HCT116 (cell line): ENCODE results near the gene PDE7B. TPM values are rescaled to one million over a fixed set of nuclear protein-coding genes. Genes with fewer than 3 reads are reported as not detected.

ENCODE experiments used
- ATAC-seq: fragments of 200-7000 bp; cut with Tn5 transposase; 2 replicates; pipeline ENCODE4 v1.9.1; 2020; ENCODE audit warnings: mild to moderate bottlenecking, moderate library complexity
- BruUV-seq: library from RNA; stranded (reverse); fragments of 400-500 nt; replicated peaks from 2 replicates; lab custom pipeline; 2021; lab: Mats Ljungman, UMichigan
- CTCF ChIA-PET: fragments of 300-600 bp; sonication (Branson Sonifier 250); formaldehyde crosslinking; loops from one replicate; lab custom pipeline; 2021; ENCODE audit warnings: antibody characterized with exemption; lab: Charles Lee
- POLR2A ChIA-PET: fragments of 300-600, 350-600 bp; sonication (Branson Sonifier 250); formaldehyde crosslinking; loops from one replicate; lab custom pipeline; 2021; ENCODE audit warnings: antibody characterized with exemption; lab: Charles Lee
- RAD21 ChIA-PET, 2 experiments: fragments of 300-600 bp; sonication (Branson Sonifier 250); formaldehyde crosslinking; loops; one replicate each; lab custom pipeline; 2023; ENCODE audit warnings: low total read pairs in 2 of 2; ENCODE audit not compliant: uncharacterized antibody in 2 of 2, unreplicated experiment in 2 of 2, low non-redundant PET in 1 of 2; lab: Charles Lee
- DNase-seq: peaks from one replicate; pipeline ENCODE4 v3.0.0-alpha.2; 2010; ENCODE audit warnings: low read depth, low spot score
- H2AFZ ChIP-seq: fragments of 200-600 bp; shearing (Covaris generic), sonication (generic); 2 replicates; pipeline ENCODE4 v1.6.1; 2017; ENCODE audit warnings: low read depth, mixed run types, mixed read lengths, antibody characterized with exemption, low read length; ENCODE audit not compliant: poor library complexity, severe bottlenecking
- H3K27ac ChIP-seq: 2 replicates; pipeline ENCODE4 v1.5.1; 2012; ENCODE audit warnings: low read depth, low read length
- H3K27me3 ChIP-seq: fragments of 200-600 bp; sonication (generic); 2 replicates; pipeline ENCODE4 v1.6.1; 2016; ENCODE audit warnings: mixed run types, low read length, mixed read lengths; ENCODE audit not compliant: insufficient read depth
- H3K36me3 ChIP-seq, 2 experiments: fragments of 200-500 bp in 1 of 2; fragments of 200-600 bp in 1 of 2; sonication (Bioruptor generic) in 1 of 2; sonication (generic) in 1 of 2; 2 replicates each; pipeline versions ENCODE4 v1.5.1 to v1.6.1; 2014 to 2016; ENCODE audit warnings: low read length in 2 of 2, inconsistent platforms in 1 of 2, mixed read lengths in 1 of 2, mixed run types in 1 of 2; ENCODE audit not compliant: insufficient read depth in 2 of 2, control insufficient read depth in 1 of 2
- H3K4me1 ChIP-seq, 2 experiments: fragments of 200-600 bp in 1 of 2; sonication (generic) in 1 of 2; 2 replicates each; pipeline versions ENCODE4 v1.5.1 to v1.6.1; 2012 to 2017; ENCODE audit warnings: low read length in 2 of 2, inconsistent platforms in 1 of 2, mild to moderate bottlenecking in 1 of 2, mixed read lengths in 1 of 2, mixed run types in 1 of 2, moderate library complexity in 1 of 2; ENCODE audit not compliant: insufficient read depth in 2 of 2, control insufficient read depth in 1 of 2
- H3K4me2 ChIP-seq: fragments of 200-600 bp; sonication (generic); 2 replicates; pipeline ENCODE4 v1.6.1; 2017; ENCODE audit warnings: mixed run types, low read length, mixed read lengths
- H3K4me3 ChIP-seq, 2 experiments: fragments of 200-600 bp in 1 of 2; sonication (generic) in 1 of 2; replicated peaks in 1 of 2; 2 replicates each; pipeline ENCODE4 v1.5.1; 2011 to 2016; ENCODE audit warnings: low read length in 2 of 2, control low read depth in 1 of 2, low read depth in 1 of 2, mild to moderate bottlenecking in 1 of 2, mixed read lengths in 1 of 2, mixed run types in 1 of 2
- H3K79me2 ChIP-seq: fragments of 200-600 bp; sonication (generic); 2 replicates; pipeline ENCODE4 v1.6.1; 2017; ENCODE audit warnings: mild to moderate bottlenecking, mixed run types, low read length, moderate library complexity, mixed read lengths; ENCODE audit not compliant: insufficient read depth
- H3K9ac ChIP-seq: fragments of 200-600 bp; sonication (generic); 2 replicates; pipeline ENCODE4 v1.6.1; 2016; ENCODE audit warnings: low read length, mixed read lengths
- H3K9me2 ChIP-seq: fragments of 200-600 bp; sonication (generic), shearing (Covaris generic); 2 replicates; pipeline ENCODE4 v1.6.1; 2017; ENCODE audit warnings: mixed run types, mild to moderate bottlenecking, moderate library complexity; ENCODE audit not compliant: insufficient read depth
- H3K9me3 ChIP-seq, 2 experiments: fragments of 200-500 bp in 1 of 2; fragments of 200-600 bp in 1 of 2; sonication (Bioruptor generic) in 1 of 2; sonication (generic) in 1 of 2; 2 replicates each; pipeline ENCODE4 v1.6.1; 2014 to 2017; ENCODE audit warnings: low read length in 2 of 2, mixed read lengths in 2 of 2, inconsistent platforms in 1 of 2, low read depth in 1 of 2, mild to moderate bottlenecking in 1 of 2, mixed run types in 1 of 2, moderate library complexity in 1 of 2; ENCODE audit not compliant: control insufficient read depth in 1 of 2, insufficient read depth in 1 of 2
- H4K20me1 ChIP-seq: fragments of 200-600 bp; sonication (generic), shearing (Covaris generic); 2 replicates; pipeline ENCODE4 v1.6.1; 2017; ENCODE audit warnings: mixed run types, mild to moderate bottlenecking, moderate library complexity; ENCODE audit not compliant: insufficient read depth
- ATF3 ChIP-seq: IDR thresholded peaks from 2 replicates; pipeline ENCODE4 v1.6.1; 2012
- CBX3 ChIP-seq: IDR thresholded peaks from 2 replicates; pipeline ENCODE4 v1.6.1; 2012; ENCODE audit warnings: low read depth
- CTCF ChIP-seq, 3 experiments: fragments of 200-600 bp in 1 of 3; sonication (generic) in 1 of 3; IDR thresholded peaks in 2 of 3; conservative IDR thresholded peaks in 1 of 3; 2 replicates each; pipeline ENCODE4 v1.5.1; 2012 to 2017; ENCODE audit warnings: low read depth in 2 of 3, low read length in 2 of 3, antibody characterized with exemption in 1 of 3, borderline replicate concordance in 1 of 3, control low read depth in 1 of 3, mild to moderate bottlenecking in 1 of 3, mixed read lengths in 1 of 3, mixed run types in 1 of 3, moderate library complexity in 1 of 3; ENCODE audit not compliant: insufficient read depth in 1 of 3
- EGR1 ChIP-seq: IDR thresholded peaks from 2 replicates; pipeline ENCODE4 v1.6.1; 2012; ENCODE audit warnings: low read depth
- ELF1 ChIP-seq: IDR thresholded peaks from 2 replicates; pipeline ENCODE4 v1.6.1; 2012; ENCODE audit warnings: low read depth, borderline replicate concordance
- POLR2A ChIP-seq: IDR thresholded peaks from 2 replicates; pipeline ENCODE4 v1.7.0; 2011; ENCODE audit warnings: borderline replicate concordance; ENCODE audit not compliant: insufficient read depth, insufficient read length; ENCODE audit errors: extremely low read depth
- REST ChIP-seq: IDR thresholded peaks from 2 replicates; pipeline ENCODE4 v1.6.1; 2012; ENCODE audit warnings: low read depth
- YY1 ChIP-seq: IDR thresholded peaks from 2 replicates; pipeline ENCODE4 v1.6.1; 2011; ENCODE audit warnings: low read length, low read depth, moderate library complexity, mild to moderate bottlenecking; ENCODE audit not compliant: insufficient replicate concordance; ENCODE audit errors: extremely low read depth
- intact Hi-C: fragments of 100-400 bp; cut with micrococcal nuclease; formaldehyde crosslinking; loops from 2 replicates; pipeline ENCODE4 v1.10.0; 2022
- total RNA-seq: library from RNA; stranded (reverse); gene quantifications from one replicate; pipeline ENCODE4 v1.2.1, GENCODE V29; 2021; ENCODE audit not compliant: unreplicated experiment

The PDE7B gene
- total RNA-seq, 1 experiment from 2014 or later, result 0.61 TPM

GRCh38 chr6:135837735-135838449, 13.6 kb upstream of the PDE7B start:
- no peak for DNase-seq
- H2AFZ ChIP-seq, result no peak overlapping the region
- H4K20me1 ChIP-seq, result no peaks in the 10 kb centered on the region
- ChIA-PET CTCF (no interaction called here), POLR2A (no interaction called here), RAD21 (no interaction called here)
- ATAC-seq, result no peak
- no peaks in the 10 kb centered on the region for H3K79me2 ChIP-seq
- H3K9me3 ChIP-seq, result no peaks in the 10 kb centered on the region
- H3K36me3 ChIP-seq, result no peaks in the 10 kb centered on the region
- no peaks in the 10 kb centered on the region for H3K9me2 ChIP-seq
- H3K4me2 ChIP-seq, result no peak overlapping the region
- no peaks in the 10 kb centered on the region; the same call in 1 of the 2 replicates for H3K27me3 ChIP-seq
- intact Hi-C loops, result no loop called here
- TF ChIP-seq REST (no peak), YY1 (no peak), EGR1 (no peak), ELF1 (no peak), CTCF (IDR thresholded peaks at IDR 0.05 in 2 of 3, conservative IDR thresholded peaks at IDR 0.05 in 1 of 3; ENCODE audit: borderline replicate concordance in 1 of 3, insufficient read depth in 1 of 3, low read depth in 2 of 3, low read length in 2 of 3) (no peak), ATF3 (no peak), POLR2A (no peak), CBX3 (no peak)
- H3K9ac ChIP-seq, result no peak overlapping the region
- no peak overlapping the region for H3K27ac ChIP-seq
- H3K4me1 ChIP-seq, result no peaks in the 10 kb centered on the region
- no peak overlapping the region for H3K4me3 ChIP-seq
- BruUV-seq, result no TSS peak
